Measurements from ENCODE around the gene HEXIM2. TPM values are rescaled to one million over a fixed set of nuclear protein-coding genes. Genes with fewer than 3 reads are reported as not detected.

HEXIM2 gene
- total and polyA plus RNA-seq, 2 of the 4 experiments (the other 2 are of a cell fraction), result 4.5 to 6.1 TPM

DNA sequence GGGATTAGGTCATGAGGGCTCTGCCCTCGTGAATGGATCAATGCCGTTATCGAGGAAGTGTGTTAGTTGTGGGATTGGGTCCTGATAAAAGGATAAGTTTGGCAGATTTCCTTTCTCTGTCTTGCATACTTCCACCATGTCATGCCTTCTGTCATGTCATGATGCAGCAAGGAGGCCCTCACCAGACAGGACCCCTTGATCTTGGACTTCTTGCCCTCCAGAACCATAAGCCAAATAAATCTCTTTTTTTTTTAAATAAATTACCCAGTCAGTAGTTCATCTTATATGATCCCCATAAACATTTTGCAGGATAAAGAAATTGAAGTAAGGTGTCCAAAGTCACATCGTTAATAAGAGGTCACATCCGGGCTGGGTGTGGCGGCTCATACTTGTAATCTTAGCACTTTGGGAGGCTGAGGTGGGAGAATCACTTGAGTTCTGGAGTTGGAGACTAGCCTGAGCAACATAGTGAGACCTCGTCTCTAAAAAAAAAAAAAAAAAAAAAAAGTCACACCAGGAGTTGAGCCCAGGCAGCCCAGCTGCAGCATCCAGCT lies 25.2 kb downstream of the HEXIM2 start:
- Histone ChIP-seq H2BK15ac (ENCODE audit: low read depth, low read length) (no peak overlapping the region), H3K27ac (ENCODE audit: insufficient read depth, low read length) (no peak overlapping the region), H4K5ac (ENCODE audit: low read depth, low read length) (no peak overlapping the region), H3K18ac (ENCODE audit: low read depth, low read length) (no peak overlapping the region), H2BK120ac (ENCODE audit: low read depth, low read length) (no peak overlapping the region), H3K79me1 (ENCODE audit: low read depth in 1 of 2, low read length in 2 of 2) (no peaks in the 10 kb centered on the region), H3K23ac (ENCODE audit: low read depth, low read length) (no peak overlapping the region), H3K9ac (ENCODE audit: low read depth, low read length) (no peak overlapping the region), H2AK9ac (replicated peaks; ENCODE audit: low read depth, low read length, poor library complexity) (no peak overlapping the region), H2AFZ (replicated peaks; ENCODE audit: low read length, poor library complexity) (no peak overlapping the region), H3K56ac (ENCODE audit: extremely low read depth, insufficient read depth, low read length) (no peak overlapping the region), H4K8ac (ENCODE audit: low read depth in 2 of 2, low read length in 2 of 2) (no peak overlapping the region), H3K9me1 (ENCODE audit: insufficient read depth, low read length) (no peaks in the 10 kb centered on the region), H3K9me3 (ENCODE audit: control insufficient read depth, insufficient read depth, low read length) (no peaks in the 10 kb centered on the region), H2BK20ac (ENCODE audit: low read depth, low read length) (no peak overlapping the region), H4K91ac (ENCODE audit: insufficient read depth, low read depth, low read length) (no peak overlapping the region), H3K4me3 (ENCODE audit: insufficient read depth, low read depth, low read length) (no peak overlapping the region), H2BK5ac (ENCODE audit: low read depth, low read length, poor library complexity, severe bottlenecking) (no peak overlapping the region), H2AK5ac (ENCODE audit: low read depth, low read length) (no peak overlapping the region), H3K4me2 (ENCODE audit: low read depth, low read length) (no peak overlapping the region), H4K20me1 (ENCODE audit: insufficient read depth, low read length) (no peaks in the 10 kb centered on the region), H3K14ac (replicated peaks; ENCODE audit: low read depth, low read length) (no peak overlapping the region), H3K4me1 (ENCODE audit: control insufficient read depth, insufficient read depth, low read length) (no peaks in the 10 kb centered on the region), H3K36me3 (ENCODE audit: control insufficient read depth, insufficient read depth, low read length) (no peaks in the 10 kb centered on the region), H3K4ac (ENCODE audit: low read depth, low read length) (no peak overlapping the region), H3K27me3 (ENCODE audit: control insufficient read depth, insufficient read depth, low read length) (no peaks in the 10 kb centered on the region)
- in situ Hi-C loops (cut with MboI; ENCODE audit: low sequenced_read_pairs), result no loop called here
- POLR2A ChIA-PET (ENCODE audit: unreplicated experiment), result no interaction called here
- BruUV-seq (replicated peaks), result no TSS peak
- dilution Hi-C loops (cut with HindIII; ENCODE audit: low sequenced_read_pairs, unreplicated experiment), result no loop called here
- no CpG with 5 or more reads among the region's 7 CpGs for WGBS, 2 experiments (ENCODE audit: extremely low coverage in 2 of 2, insufficient read length in 1 of 2)
- no peak for DNase-seq
- no peak for ATAC-seq (ENCODE audit: low read depth)
- TF ChIP-seq, protein P1, sequence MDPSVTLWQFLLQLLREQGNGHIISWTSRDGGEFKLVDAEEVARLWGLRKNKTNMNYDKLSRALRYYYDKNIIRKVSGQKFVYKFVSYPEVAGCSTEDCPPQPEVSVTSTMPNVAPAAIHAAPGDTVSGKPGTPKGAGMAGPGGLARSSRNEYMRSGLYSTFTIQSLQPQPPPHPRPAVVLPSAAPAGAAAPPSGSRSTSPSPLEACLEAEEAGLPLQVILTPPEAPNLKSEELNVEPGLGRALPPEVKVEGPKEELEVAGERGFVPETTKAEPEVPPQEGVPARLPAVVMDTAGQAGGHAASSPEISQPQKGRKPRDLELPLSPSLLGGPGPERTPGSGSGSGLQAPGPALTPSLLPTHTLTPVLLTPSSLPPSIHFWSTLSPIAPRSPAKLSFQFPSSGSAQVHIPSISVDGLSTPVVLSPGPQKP (IDR thresholded peaks at IDR 0.05; ENCODE audit: borderline replicate concordance, low read depth, low read length), result no peak
- TF ChIP-seq FOS (IDR thresholded peaks at IDR 0.05; ENCODE audit: low read depth, low read length) (no peak), CEBPB (IDR thresholded peaks at IDR 0.05; ENCODE audit: low read depth, low read length) (no peak), RAD21 (IDR thresholded peaks at IDR 0.05; ENCODE audit: low read length) (no peak), POLR2A (IDR thresholded peaks at IDR 0.05; ENCODE audit: low read depth, low read length) (no peak), CHD1 (IDR thresholded peaks at IDR 0.05; ENCODE audit: low read depth, low read length) (no peak), RCOR1 (IDR thresholded peaks at IDR 0.05; ENCODE audit: insufficient replicate concordance, low read length) (no peak), RFX5 (IDR thresholded peaks at IDR 0.05; ENCODE audit: low read depth, low read length) (no peak), MAZ (IDR thresholded peaks at IDR 0.05; ENCODE audit: borderline replicate concordance, low read depth, low read length) (no peak), MAFK (IDR thresholded peaks at IDR 0.05; ENCODE audit: low read depth, low read length) (no peak), NFE2L2 (IDR thresholded peaks at IDR 0.05; ENCODE audit: low read depth, low read length) (no peak)
- TF ChIP-seq, protein P2, sequence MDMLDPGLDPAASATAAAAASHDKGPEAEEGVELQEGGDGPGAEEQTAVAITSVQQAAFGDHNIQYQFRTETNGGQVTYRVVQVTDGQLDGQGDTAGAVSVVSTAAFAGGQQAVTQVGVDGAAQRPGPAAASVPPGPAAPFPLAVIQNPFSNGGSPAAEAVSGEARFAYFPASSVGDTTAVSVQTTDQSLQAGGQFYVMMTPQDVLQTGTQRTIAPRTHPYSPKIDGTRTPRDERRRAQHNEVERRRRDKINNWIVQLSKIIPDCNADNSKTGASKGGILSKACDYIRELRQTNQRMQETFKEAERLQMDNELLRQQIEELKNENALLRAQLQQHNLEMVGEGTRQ (IDR thresholded peaks at IDR 0.05; ENCODE audit: low read depth, low read length), result no peak
- TF ChIP-seq, protein P3, sequence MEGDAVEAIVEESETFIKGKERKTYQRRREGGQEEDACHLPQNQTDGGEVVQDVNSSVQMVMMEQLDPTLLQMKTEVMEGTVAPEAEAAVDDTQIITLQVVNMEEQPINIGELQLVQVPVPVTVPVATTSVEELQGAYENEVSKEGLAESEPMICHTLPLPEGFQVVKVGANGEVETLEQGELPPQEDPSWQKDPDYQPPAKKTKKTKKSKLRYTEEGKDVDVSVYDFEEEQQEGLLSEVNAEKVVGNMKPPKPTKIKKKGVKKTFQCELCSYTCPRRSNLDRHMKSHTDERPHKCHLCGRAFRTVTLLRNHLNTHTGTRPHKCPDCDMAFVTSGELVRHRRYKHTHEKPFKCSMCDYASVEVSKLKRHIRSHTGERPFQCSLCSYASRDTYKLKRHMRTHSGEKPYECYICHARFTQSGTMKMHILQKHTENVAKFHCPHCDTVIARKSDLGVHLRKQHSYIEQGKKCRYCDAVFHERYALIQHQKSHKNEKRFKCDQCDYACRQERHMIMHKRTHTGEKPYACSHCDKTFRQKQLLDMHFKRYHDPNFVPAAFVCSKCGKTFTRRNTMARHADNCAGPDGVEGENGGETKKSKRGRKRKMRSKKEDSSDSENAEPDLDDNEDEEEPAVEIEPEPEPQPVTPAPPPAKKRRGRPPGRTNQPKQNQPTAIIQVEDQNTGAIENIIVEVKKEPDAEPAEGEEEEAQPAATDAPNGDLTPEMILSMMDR (conservative IDR thresholded peaks at IDR 0.05; ENCODE audit: low read depth, low read length), result no peak
- intact Hi-C loops (cut with micrococcal nuclease), result no loop called here
- CTCF ChIA-PET, result no interaction called here

All from IMR-90 (cell line).